H1 (cell line): ENCODE measurements around the gene SCYGR7. TPM values are rescaled to one million over a fixed set of nuclear protein-coding genes. Genes with fewer than 3 reads are reported as not detected.

Source experiments
- CTCF ChIA-PET: fragments of 300-600 bp; sonication (Branson Sonifier 250); formaldehyde crosslinking; loops from one replicate; lab custom pipeline; 2021; ENCODE audit not compliant: partially characterized antibody; lab: Charles Lee
- POLR2A ChIA-PET: fragments of 300-600 bp; sonication (Branson Sonifier 250); formaldehyde crosslinking; loops from one replicate; lab custom pipeline; 2021; ENCODE audit warnings: inconsistent platforms; ENCODE audit not compliant: partially characterized antibody; lab: Charles Lee
- DNase-seq, 2 experiments: peaks; one replicate each; pipeline versions ENCODE4 v3.0.0 to v3.0.0-alpha.2; 2010 to 2022; ENCODE audit warnings: low spot score in 2 of 2, low read depth in 1 of 2, mixed read lengths in 1 of 2
- FAIRE-seq: peaks from 2 replicates; lab custom pipeline; 2011; peaks lifted over from hg19 to GRCh38; lab: Jason Lieb, UNC
- H2AFZ ChIP-seq: 2 replicates; pipeline ENCODE4 v1.8.1; 2012; ENCODE audit warnings: low read length, inconsistent platforms
- H2AK5ac ChIP-seq: 2 replicates; pipeline ENCODE4 v1.6.1; 2013; ENCODE audit warnings: low read depth, low read length
- H2BK120ac ChIP-seq: replicated peaks from 2 replicates; pipeline ENCODE3; 2013; ENCODE audit warnings: low read depth, low read length, inconsistent platforms
- H2BK12ac ChIP-seq: 2 replicates; pipeline ENCODE4 v1.6.1; 2013; ENCODE audit warnings: low read depth, low read length
- H2BK15ac ChIP-seq: 2 replicates; pipeline ENCODE4 v1.6.1; 2013; ENCODE audit warnings: low read length
- H2BK20ac ChIP-seq: 2 replicates; pipeline ENCODE4 v1.6.1; 2013; ENCODE audit warnings: low read length
- H2BK5ac ChIP-seq: 2 replicates; pipeline ENCODE4 v1.6.1; 2013; ENCODE audit warnings: low read depth, low read length
- H3K14ac ChIP-seq: 2 replicates; pipeline ENCODE4 v1.6.1; 2013; ENCODE audit warnings: inconsistent platforms; ENCODE audit not compliant: insufficient read length
- H3K18ac ChIP-seq: 2 replicates; pipeline ENCODE4 v1.6.1; 2013; ENCODE audit warnings: low read length; ENCODE audit errors: extremely low read depth
- H3K23ac ChIP-seq: 2 replicates; pipeline ENCODE4 v1.6.1; 2013; ENCODE audit warnings: inconsistent platforms; ENCODE audit not compliant: insufficient read length
- H3K23me2 ChIP-seq: 2 replicates; pipeline ENCODE4 v1.6.1; 2013; ENCODE audit warnings: low read depth, low read length
- H3K27ac ChIP-seq: 2 replicates; pipeline ENCODE4 v1.6.1; 2011; ENCODE audit warnings: low read depth, low read length, inconsistent platforms
- H3K27me3 ChIP-seq, 4 experiments: replicated peaks in 1 of 4; 1 replicate in 1 of 4; 2 replicates in 3 of 4; pipeline versions ENCODE4 v1.6.1 to v1.8.1; 2011 to 2013; ENCODE audit warnings: low read length in 3 of 4, mild to moderate bottlenecking in 3 of 4, inconsistent platforms in 2 of 4, mixed read lengths in 2 of 4, moderate library complexity in 1 of 4; ENCODE audit not compliant: control insufficient read depth in 3 of 4, insufficient read depth in 3 of 4; ENCODE audit errors: extremely low read depth in 1 of 4
- H3K36me3 ChIP-seq, 4 experiments: 2 replicates each; pipeline versions ENCODE4 v1.6.1 to v1.8.1; 2011 to 2013; ENCODE audit warnings: mild to moderate bottlenecking in 4 of 4, low read length in 3 of 4, moderate library complexity in 2 of 4, control low read depth in 1 of 4, inconsistent platforms in 1 of 4; ENCODE audit not compliant: insufficient read depth in 4 of 4, control insufficient read depth in 2 of 4
- H3K4ac ChIP-seq: replicated peaks from 2 replicates; pipeline ENCODE3; 2013; ENCODE audit warnings: low read length, low read depth, mixed read lengths, inconsistent platforms; ENCODE audit not compliant: insufficient read length
- H3K4me1 ChIP-seq, 4 experiments: replicated peaks in 1 of 4; 1 replicate in 1 of 4; 2 replicates in 3 of 4; pipeline versions ENCODE4 v1.6.1 to v1.8.1; 2011 to 2013; ENCODE audit warnings: low read length in 3 of 4, inconsistent platforms in 2 of 4, mixed read lengths in 1 of 4; ENCODE audit not compliant: insufficient read depth in 4 of 4, control insufficient read depth in 3 of 4
- H3K4me2 ChIP-seq, 2 experiments: 2 replicates each; pipeline versions ENCODE4 v1.6.1 to v1.8.1; 2011 to 2013; ENCODE audit warnings: low read depth in 2 of 2, low read length in 2 of 2, control low read depth in 1 of 2, inconsistent platforms in 1 of 2, mild to moderate bottlenecking in 1 of 2; ENCODE audit not compliant: insufficient read depth in 1 of 2
- H3K4me3 ChIP-seq, 4 experiments: fragments of 200-600, 300-600 bp in 1 of 4; sonication (generic), shearing (Covaris generic), sonication (Bioruptor Twin) in 1 of 4; 2 replicates each; pipeline versions ENCODE4 v1.5.1 to v1.8.1; 2011 to 2016; ENCODE audit warnings: low read length in 4 of 4, low read depth in 3 of 4, control low read depth in 2 of 4, inconsistent platforms in 2 of 4, mild to moderate bottlenecking in 2 of 4, mixed read lengths in 1 of 4, moderate library complexity in 1 of 4; ENCODE audit not compliant: insufficient read depth in 2 of 4; ENCODE audit errors: extremely low read depth in 1 of 4
- H3K56ac ChIP-seq: replicated peaks from 2 replicates; pipeline ENCODE3; 2013; ENCODE audit warnings: low read depth, mild to moderate bottlenecking, mixed read lengths, low read length, inconsistent platforms; ENCODE audit not compliant: insufficient read length
- H3K79me1 ChIP-seq: 2 replicates; pipeline ENCODE4 v1.6.1; 2013; ENCODE audit warnings: low read depth, low read length, control low read depth
- H3K79me2 ChIP-seq, 2 experiments: 2 replicates each; pipeline versions ENCODE4 v1.6.1 to v1.8.1; 2012 to 2013; ENCODE audit warnings: low read length in 2 of 2, mild to moderate bottlenecking in 2 of 2, inconsistent platforms in 1 of 2; ENCODE audit not compliant: insufficient read depth in 2 of 2, control insufficient read depth in 1 of 2
- H3K9ac ChIP-seq, 4 experiments: replicated peaks in 1 of 4; 1 replicate in 1 of 4; 2 replicates in 3 of 4; pipeline versions ENCODE4 v1.6.1 to v1.8.1; 2011 to 2013; ENCODE audit warnings: low read depth in 3 of 4, low read length in 3 of 4, control low read depth in 2 of 4, mild to moderate bottlenecking in 2 of 4, moderate library complexity in 2 of 4, inconsistent platforms in 1 of 4; ENCODE audit errors: extremely low read depth in 1 of 4
- H3K9me3 ChIP-seq, 2 experiments: 2 replicates each; pipeline versions ENCODE4 v1.6.1 to v1.8.1; 2012 to 2013; ENCODE audit warnings: mild to moderate bottlenecking in 2 of 2, moderate library complexity in 2 of 2, control low read depth in 1 of 2, inconsistent platforms in 1 of 2, low read depth in 1 of 2, low read length in 1 of 2, mixed read lengths in 1 of 2; ENCODE audit not compliant: insufficient read depth in 2 of 2
- H4K20me1 ChIP-seq, 2 experiments: replicated peaks in 1 of 2; 2 replicates each; pipeline versions ENCODE3 to v1.8.1; 2011 to 2013; ENCODE audit warnings: inconsistent platforms in 2 of 2, low read length in 2 of 2, mild to moderate bottlenecking in 1 of 2; ENCODE audit not compliant: insufficient read depth in 2 of 2, control insufficient read depth in 1 of 2
- H4K5ac ChIP-seq: 2 replicates; pipeline ENCODE4 v1.6.1; 2013; ENCODE audit warnings: low read length, low read depth, mixed read lengths, inconsistent platforms; ENCODE audit not compliant: insufficient read length
- H4K8ac ChIP-seq: 2 replicates; pipeline ENCODE4 v1.8.0; 2013; ENCODE audit warnings: mild to moderate bottlenecking, moderate library complexity, low read length, inconsistent platforms; ENCODE audit not compliant: insufficient read depth; ENCODE audit errors: extremely low read depth
- H4K91ac ChIP-seq: replicated peaks from 2 replicates; pipeline ENCODE3; 2013; ENCODE audit warnings: low read length, mixed read lengths, inconsistent platforms; ENCODE audit not compliant: insufficient read length
- ATF3 ChIP-seq: IDR thresholded peaks from 2 replicates; pipeline ENCODE4 v1.6.1; 2011; ENCODE audit warnings: low read depth, mild to moderate bottlenecking, low read length; ENCODE audit not compliant: insufficient read depth
- BACH1 ChIP-seq: IDR thresholded peaks from 2 replicates; pipeline ENCODE4 v1.6.1; 2012; ENCODE audit warnings: low read length, improper control_type of control experiment
- RAD21 ChIP-seq, 2 experiments: IDR thresholded peaks in 1 of 2; conservative IDR thresholded peaks in 1 of 2; 2 replicates each; pipeline ENCODE4 v1.6.1; 2011; ENCODE audit warnings: low read depth in 2 of 2, low read length in 2 of 2, improper control_type of control experiment in 1 of 2, inconsistent platforms in 1 of 2, mild to moderate bottlenecking in 1 of 2, moderate library complexity in 1 of 2
- SIN3A ChIP-seq, 2 experiments: IDR thresholded peaks in 1 of 2; conservative IDR thresholded peaks in 1 of 2; 2 replicates each; pipeline ENCODE4 v1.6.1; 2011 to 2012; ENCODE audit warnings: low read length in 2 of 2, improper control_type of control experiment in 1 of 2, low read depth in 1 of 2, mild to moderate bottlenecking in 1 of 2
- SRF ChIP-seq: IDR thresholded peaks from 2 replicates; pipeline ENCODE4 v1.6.1; 2011; ENCODE audit warnings: mild to moderate bottlenecking, low read depth, low read length, moderate library complexity
- WGBS, 2 experiments: shearing (Covaris generic) in 1 of 2; methylation state at CpG; one replicate each; pipeline versions ENCODE4 v1.1.6 to v1.1.7; 2013 to 2015; ENCODE audit warnings: low lambda C conversion rate in 2 of 2, mixed read lengths in 2 of 2, inconsistent platforms in 1 of 2, low coverage in 1 of 2, missing lambda C conversion rate in 1 of 2; ENCODE audit not compliant: insufficient replicate concordance in 2 of 2, insufficient coverage in 1 of 2, insufficient read length in 1 of 2; ENCODE audit errors: extremely low coverage in 1 of 2, missing lambda C conversion rate in 1 of 2; 5-methylcytosine and 5-hydroxymethylcytosine counted together
- polyA plus RNA-seq, 7 experiments: library from polyadenylated mRNA; depleted of rRNA in 3 of 7; stranded (reverse) in 5 of 7; unstranded in 2 of 7; fragments of >200 nt in 5 of 7; fragments of 200-250 nt in 2 of 7; gene quantifications; 1 replicate in 5 of 7; 2 replicates in 1 of 7; 4 replicates in 1 of 7; pipeline versions ENCODE4 v1.2.1 to v1.2.3, GENCODE V29; 2011 to 2013; ENCODE audit warnings: missing spikeins in 2 of 7, mixed read lengths in 2 of 7
- total RNA-seq: library from RNA; stranded (reverse); fragmentation: NEBNext Ultra II Directional; extraction: Animal tissue kit (Norgen Biotek cat#: 25700); gene quantifications from 2 replicates; pipeline ENCODE4 v1.2.1, GENCODE V29; 2021
- TF ChIP-seq, protein P1 (sequence below), 3 experiments: IDR thresholded peaks; 1 replicate in 2 of 3; 2 replicates in 1 of 3; pipeline versions ENCODE4 v1.5.1 to v1.6.1; 2011; ENCODE audit warnings: low read length in 3 of 3, mild to moderate bottlenecking in 3 of 3, inconsistent platforms in 2 of 3, low read depth in 1 of 3, moderate library complexity in 1 of 3; ENCODE audit not compliant: insufficient read depth in 1 of 3; ENCODE audit errors: control extremely low read depth in 1 of 3

SCYGR7 gene
- total and polyA plus RNA-seq, 2 of the 8 experiments (the other 6 are each of a cell fraction or from before 2014, with no cell fraction given), result not detected

GRCh38 chr2:227774011-227774624 is 46.0 kb downstream of the SCYGR7 start:
- no peak overlapping the region for H2AFZ ChIP-seq
- H4K20me1 ChIP-seq, result no peaks in the 10 kb centered on the region
- H3K4me1 ChIP-seq, result peaks cover 1 to 8% (median 3%) of the 10 kb centered on the region in 4 experiments; a peak in 3 of 7 replicates
- TF ChIP-seq RAD21 (IDR thresholded peaks at IDR 0.05 in 1 of 2, conservative IDR thresholded peaks at IDR 0.05 in 1 of 2; ENCODE audit: low read depth in 2 of 2, low read length in 2 of 2) (peak; percentile 50 to 56), SIN3A (conservative IDR thresholded peaks at IDR 0.05 in 1 of 2, IDR thresholded peaks at IDR 0.05 in 1 of 2; ENCODE audit: low read depth in 1 of 2, low read length in 2 of 2) (no peak), SRF (no peak), BACH1 (no peak), ATF3 (no peak)
- TF ChIP-seq, protein P1, sequence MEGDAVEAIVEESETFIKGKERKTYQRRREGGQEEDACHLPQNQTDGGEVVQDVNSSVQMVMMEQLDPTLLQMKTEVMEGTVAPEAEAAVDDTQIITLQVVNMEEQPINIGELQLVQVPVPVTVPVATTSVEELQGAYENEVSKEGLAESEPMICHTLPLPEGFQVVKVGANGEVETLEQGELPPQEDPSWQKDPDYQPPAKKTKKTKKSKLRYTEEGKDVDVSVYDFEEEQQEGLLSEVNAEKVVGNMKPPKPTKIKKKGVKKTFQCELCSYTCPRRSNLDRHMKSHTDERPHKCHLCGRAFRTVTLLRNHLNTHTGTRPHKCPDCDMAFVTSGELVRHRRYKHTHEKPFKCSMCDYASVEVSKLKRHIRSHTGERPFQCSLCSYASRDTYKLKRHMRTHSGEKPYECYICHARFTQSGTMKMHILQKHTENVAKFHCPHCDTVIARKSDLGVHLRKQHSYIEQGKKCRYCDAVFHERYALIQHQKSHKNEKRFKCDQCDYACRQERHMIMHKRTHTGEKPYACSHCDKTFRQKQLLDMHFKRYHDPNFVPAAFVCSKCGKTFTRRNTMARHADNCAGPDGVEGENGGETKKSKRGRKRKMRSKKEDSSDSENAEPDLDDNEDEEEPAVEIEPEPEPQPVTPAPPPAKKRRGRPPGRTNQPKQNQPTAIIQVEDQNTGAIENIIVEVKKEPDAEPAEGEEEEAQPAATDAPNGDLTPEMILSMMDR (IDR thresholded peaks at IDR 0.05; ENCODE audit: control extremely low read depth in 1 of 3, insufficient read depth in 1 of 3, low read depth in 1 of 3, low read length in 3 of 3), result peak; percentile 36 to 66 (median 56)
- no peak overlapping the region for H2BK20ac ChIP-seq
- H3K4me3 ChIP-seq, result no peak overlapping the region
- no peaks in the 10 kb centered on the region for H3K27me3 ChIP-seq
- H4K8ac ChIP-seq, result no peak overlapping the region
- no peak overlapping the region for H2BK15ac ChIP-seq
- H3K9me3 ChIP-seq, result no peaks in the 10 kb centered on the region
- no peak overlapping the region for H3K23ac ChIP-seq
- H4K5ac ChIP-seq, result no peak overlapping the region
- no peak overlapping the region for H2AK5ac ChIP-seq
- H3K4ac ChIP-seq, result no peak overlapping the region
- no peaks in the 10 kb centered on the region; the same call in 1 of the 2 replicates for H3K23me2 ChIP-seq
- H4K91ac ChIP-seq, result no peak overlapping the region
- DNase-seq, result peak in 1 of 2 experiments; percentile 49
- no peaks in the 10 kb centered on the region for H3K79me2 ChIP-seq
- no peak overlapping the region for H2BK5ac ChIP-seq
- no peak overlapping the region for H2BK12ac ChIP-seq
- H3K79me1 ChIP-seq, result no peaks in the 10 kb centered on the region
- H3K36me3 ChIP-seq, result no peaks in the 10 kb centered on the region
- CTCF ChIA-PET, result interaction anchor here (0.6 to 3.5 kb wide), 37 partner anchors 9 to 1820 kb away, joined by 3 to 38 read pairs (median 4); partner anchors contain the start of genes AGFG1, DAW1 and SCYGR3
- H3K27ac ChIP-seq, result no peak overlapping the region
- WGBS, 2 experiments, result 60% methylated on average over 15 of the region's 15 CpGs; no CpG with 5 or more reads in 1 of the 2 experiments
- H3K9ac ChIP-seq, result no peak overlapping the region
- H3K18ac ChIP-seq, result no peak overlapping the region
- no peak overlapping the region for H3K56ac ChIP-seq
- no peak overlapping the region; a peak in 1 of 4 replicates for H3K4me2 ChIP-seq
- FAIRE-seq, result peak; percentile 55
- no peak overlapping the region for H2BK120ac ChIP-seq
- no peak overlapping the region for H3K14ac ChIP-seq
- POLR2A ChIA-PET, result interaction anchor here (0.9 kb wide), 1 partner anchor 17 kb away, joined by 3 read pairs; no protein-coding TSS in a partner anchor
